ENCODE measurements around the gene FBLN2.

FBLN2 gene

GRCh38 chr3:13627681-13628080 is 78.8 kb downstream of the FBLN2 start:
- no peak overlapping the region for H3K4me3 ChIP-seq (replicated peaks in 1 of 2; ENCODE audit: low read depth in 2 of 2, low read length in 2 of 2)
- TF ChIP-seq, protein P1, sequence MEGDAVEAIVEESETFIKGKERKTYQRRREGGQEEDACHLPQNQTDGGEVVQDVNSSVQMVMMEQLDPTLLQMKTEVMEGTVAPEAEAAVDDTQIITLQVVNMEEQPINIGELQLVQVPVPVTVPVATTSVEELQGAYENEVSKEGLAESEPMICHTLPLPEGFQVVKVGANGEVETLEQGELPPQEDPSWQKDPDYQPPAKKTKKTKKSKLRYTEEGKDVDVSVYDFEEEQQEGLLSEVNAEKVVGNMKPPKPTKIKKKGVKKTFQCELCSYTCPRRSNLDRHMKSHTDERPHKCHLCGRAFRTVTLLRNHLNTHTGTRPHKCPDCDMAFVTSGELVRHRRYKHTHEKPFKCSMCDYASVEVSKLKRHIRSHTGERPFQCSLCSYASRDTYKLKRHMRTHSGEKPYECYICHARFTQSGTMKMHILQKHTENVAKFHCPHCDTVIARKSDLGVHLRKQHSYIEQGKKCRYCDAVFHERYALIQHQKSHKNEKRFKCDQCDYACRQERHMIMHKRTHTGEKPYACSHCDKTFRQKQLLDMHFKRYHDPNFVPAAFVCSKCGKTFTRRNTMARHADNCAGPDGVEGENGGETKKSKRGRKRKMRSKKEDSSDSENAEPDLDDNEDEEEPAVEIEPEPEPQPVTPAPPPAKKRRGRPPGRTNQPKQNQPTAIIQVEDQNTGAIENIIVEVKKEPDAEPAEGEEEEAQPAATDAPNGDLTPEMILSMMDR (IDR thresholded peaks at IDR 0.05; ENCODE audit: low read depth, low read length), result no peak
- DNase-seq (ENCODE audit: low read depth in 2 of 2), result no peak

DNA sequence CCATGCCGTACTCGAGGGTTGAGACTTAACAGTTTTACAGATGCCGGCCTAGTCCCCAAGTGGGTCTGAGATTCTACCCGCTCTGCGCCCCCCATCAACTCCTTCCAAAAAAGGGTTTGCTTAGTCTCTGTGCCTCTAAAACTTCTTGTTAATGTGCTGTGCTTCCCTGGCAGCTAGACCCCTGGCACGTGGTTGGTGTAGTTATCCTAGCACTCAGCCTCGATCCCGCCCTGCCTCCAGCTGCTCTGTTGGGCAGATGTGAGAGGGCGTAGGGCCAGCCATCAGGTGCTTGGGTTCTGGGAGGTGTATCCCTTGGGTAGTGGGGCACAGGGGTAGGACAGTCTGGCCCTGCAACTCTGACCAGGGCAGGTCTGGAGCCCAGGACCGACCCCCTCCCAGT is 79.5 kb downstream of the FBLN2 start:
- DNase-seq (ENCODE audit: low read depth in 2 of 2), result no peak
- H3K4me3 ChIP-seq (replicated peaks in 1 of 2; ENCODE audit: low read depth in 2 of 2, low read length in 2 of 2), result no peak overlapping the region
- TF ChIP-seq, protein P1 (IDR thresholded peaks at IDR 0.05; ENCODE audit: low read depth, low read length), result no peak

GRCh38 chr3:13628841-13629551 is 80.1 kb downstream of the FBLN2 start:
- H3K4me3 ChIP-seq (replicated peaks in 1 of 2; ENCODE audit: low read depth in 2 of 2, low read length in 2 of 2), result no peak overlapping the region
- TF ChIP-seq, protein P1 (IDR thresholded peaks at IDR 0.05; ENCODE audit: low read depth, low read length), result no peak
- no peak for DNase-seq (ENCODE audit: low read depth in 2 of 2)

GRCh38 chr3:13629644-13630043 is 80.7 kb downstream of the FBLN2 start:
- DNase-seq (ENCODE audit: low read depth in 2 of 2), result no peak
- H3K4me3 ChIP-seq (replicated peaks in 1 of 2; ENCODE audit: low read depth in 2 of 2, low read length in 2 of 2), result no peak overlapping the region

DNA sequence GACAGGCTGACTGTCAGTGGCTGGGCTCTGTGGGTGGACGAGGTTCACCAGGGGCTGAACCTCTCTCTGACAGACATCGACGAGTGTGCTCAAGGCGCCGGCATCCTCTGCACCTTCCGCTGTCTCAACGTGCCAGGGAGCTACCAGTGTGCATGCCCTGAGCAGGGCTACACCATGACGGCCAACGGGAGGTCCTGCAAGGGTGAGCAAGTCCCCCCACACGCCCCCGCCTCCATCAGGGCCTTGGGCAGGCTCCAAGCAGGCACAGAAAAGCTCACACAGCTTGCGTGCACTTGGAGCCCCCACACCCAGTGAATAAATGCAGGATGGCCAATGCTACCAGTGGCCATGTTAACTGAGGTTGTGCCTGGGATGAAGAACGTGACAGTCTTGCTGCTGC is 82.3 kb downstream of the FBLN2 start:
- no peak overlapping the region for H3K4me3 ChIP-seq (replicated peaks in 1 of 2; ENCODE audit: low read depth in 2 of 2, low read length in 2 of 2)
- no peak for DNase-seq (ENCODE audit: low read depth in 2 of 2)
- TF ChIP-seq, protein P1 (IDR thresholded peaks at IDR 0.05; ENCODE audit: low read depth, low read length), result no peak

More at GRCh38 chr3:13629644-13630043, 80.7 kb downstream of the FBLN2 start:
- TF ChIP-seq, protein P1 (IDR thresholded peaks at IDR 0.05; ENCODE audit: low read depth, low read length), result no peak

DNA sequence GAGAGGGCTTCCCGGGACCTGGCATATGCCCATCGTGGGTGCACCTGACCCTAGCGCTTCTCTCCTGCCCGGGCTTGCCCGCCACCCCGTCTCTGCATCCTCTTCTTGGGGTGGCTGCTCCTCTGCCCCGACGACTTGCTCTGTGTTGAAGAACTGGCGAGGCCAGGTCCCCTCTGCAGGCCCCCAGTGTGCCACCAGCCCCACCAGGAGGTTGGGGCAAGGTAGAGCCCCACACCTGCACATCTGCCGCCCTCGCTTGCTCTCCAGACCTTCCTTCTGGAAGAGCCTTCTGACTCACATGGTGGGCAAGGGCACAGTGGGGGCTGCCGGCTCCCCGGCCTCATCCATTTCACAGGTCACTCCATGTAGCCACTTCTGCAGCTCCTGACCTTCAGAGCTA is 84.3 kb downstream of the FBLN2 start:
- no peak overlapping the region for H3K4me3 ChIP-seq (replicated peaks in 1 of 2; ENCODE audit: low read depth in 2 of 2, low read length in 2 of 2)
- TF ChIP-seq, protein P1 (IDR thresholded peaks at IDR 0.05; ENCODE audit: low read depth, low read length), result no peak
- no peak for DNase-seq (ENCODE audit: low read depth in 2 of 2)

GRCh38 chr3:13634151-13634550 is 85.2 kb downstream of the FBLN2 start:
- no peak overlapping the region for H3K4me3 ChIP-seq (replicated peaks in 1 of 2; ENCODE audit: low read depth in 2 of 2, low read length in 2 of 2)
- DNase-seq (ENCODE audit: low read depth in 2 of 2), result no peak
- TF ChIP-seq, protein P1 (IDR thresholded peaks at IDR 0.05; ENCODE audit: low read depth, low read length), result no peak

Data from cardiac fibroblast (primary cell).